GM18907 (cell line): ENCODE measurements around the gene SSR2.

Experiments used
- ATAC-seq: cut with Tn5 transposase; IDR thresholded peaks from one replicate; pipeline ENCODE4 v1.9.1; 2021; ENCODE audit warnings: mild to moderate bottlenecking, moderate library complexity; ENCODE audit not compliant: unreplicated experiment

The SSR2 gene

DNA sequence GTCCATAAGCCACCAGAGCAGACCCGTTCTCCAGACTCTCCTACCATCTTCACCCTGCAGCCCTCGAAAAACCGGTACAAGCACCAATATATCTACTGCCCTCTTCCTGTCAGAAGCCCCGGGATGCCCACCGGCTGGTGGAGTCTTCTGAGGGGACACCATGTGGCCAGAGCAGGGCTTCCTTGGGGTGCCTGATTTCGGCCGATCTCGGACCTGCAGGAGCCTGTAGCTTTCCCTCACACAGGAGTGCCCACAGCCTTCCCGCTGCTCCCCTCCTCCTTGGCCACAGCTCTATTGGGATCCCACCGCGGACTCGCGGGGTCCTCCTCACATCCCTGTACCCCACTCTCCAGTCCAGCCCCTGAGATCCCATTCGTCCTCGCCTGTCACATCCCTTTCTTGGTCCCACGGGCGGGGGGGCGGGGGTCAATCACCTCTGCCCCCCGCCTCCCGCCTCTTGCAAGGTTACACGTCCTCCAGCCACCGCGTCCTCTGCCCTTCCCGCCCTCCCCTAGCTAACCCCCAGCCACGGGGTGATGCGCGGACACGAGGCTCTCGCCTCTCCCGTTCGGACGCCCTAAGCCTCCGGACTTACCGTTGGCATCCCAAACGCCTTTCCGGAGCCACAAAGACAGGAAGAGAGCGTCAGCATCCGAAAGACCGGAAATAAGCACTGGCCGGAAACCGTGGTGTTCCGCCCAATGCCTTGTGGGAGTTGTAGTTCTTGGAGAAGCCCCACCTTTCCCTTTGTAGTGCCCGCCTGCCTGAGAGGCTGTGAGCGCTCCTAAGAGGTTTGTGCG lies at the start of gene SSR2:
SSR2 (minus strand) TSS at position 659 of the 800 bp plus-strand sequence. CDS start 784 bp downstream, outside the sequence.
- ATAC-seq, result peak; percentile 95

DNA sequence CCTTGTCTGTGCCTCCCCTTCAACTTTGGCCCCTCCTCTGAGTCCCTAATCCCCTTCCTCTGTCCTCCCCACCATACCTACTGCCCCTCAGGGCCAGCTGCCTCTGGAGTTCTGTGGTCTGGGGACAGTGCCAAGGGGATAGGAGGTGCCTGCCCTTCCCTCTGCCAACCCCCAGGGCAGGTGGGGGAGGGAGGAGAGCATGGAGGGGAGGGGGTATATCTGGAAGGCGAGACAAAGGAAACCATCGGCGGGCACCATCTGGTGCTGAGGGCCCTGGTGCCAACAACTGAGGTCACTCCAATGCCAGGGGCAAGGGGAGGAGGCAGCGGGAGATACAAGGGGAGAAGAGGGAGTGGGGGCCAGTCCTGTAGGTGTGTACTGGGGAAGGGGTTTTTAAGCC lies 49.8 kb upstream of the SSR2 start:
- no peak for ATAC-seq

DNA sequence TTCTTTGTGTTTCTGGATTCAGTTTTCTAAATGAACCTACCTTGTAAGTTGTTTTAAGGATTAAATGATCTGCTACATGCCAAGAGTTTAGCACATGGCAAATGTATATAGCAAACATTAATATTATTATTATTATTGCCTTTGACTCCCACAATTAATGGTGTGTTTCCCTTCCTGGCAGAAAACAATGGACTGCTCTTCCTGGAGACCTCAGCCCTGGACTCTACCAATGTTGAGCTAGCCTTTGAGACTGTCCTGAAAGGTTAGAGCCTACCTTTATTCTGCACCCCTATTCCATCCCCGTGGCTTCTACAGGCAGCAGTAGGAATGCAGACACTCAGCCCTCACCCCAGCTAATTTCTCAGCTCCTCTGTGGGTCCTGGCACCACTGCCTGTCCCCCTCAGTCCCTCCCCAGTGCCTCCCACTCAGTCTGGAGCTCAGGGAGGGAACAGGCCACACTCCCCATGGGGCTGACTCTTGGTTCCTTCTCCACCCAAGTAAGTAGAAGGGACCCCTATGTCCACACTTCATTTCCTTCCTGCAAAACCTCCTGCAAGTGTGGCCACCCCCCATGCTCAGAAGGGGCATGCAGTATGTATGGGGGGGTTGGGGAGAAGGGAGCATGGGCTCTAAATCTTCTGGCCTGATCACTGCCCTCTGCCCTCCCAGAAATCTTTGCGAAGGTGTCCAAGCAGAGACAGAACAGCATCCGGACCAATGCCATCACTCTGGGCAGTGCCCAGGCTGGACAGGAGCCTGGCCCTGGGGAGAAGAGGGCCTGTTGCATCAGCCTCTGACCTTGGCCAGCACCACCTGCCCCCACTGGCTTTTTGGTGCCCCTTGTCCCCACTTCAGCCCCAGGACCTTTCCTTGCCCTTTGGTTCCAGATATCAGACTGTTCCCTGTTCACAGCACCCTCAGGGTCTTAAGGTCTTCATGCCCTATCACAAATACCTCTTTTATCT lies 49.0 kb upstream of the SSR2 start:
- ATAC-seq, result no peak

DNA sequence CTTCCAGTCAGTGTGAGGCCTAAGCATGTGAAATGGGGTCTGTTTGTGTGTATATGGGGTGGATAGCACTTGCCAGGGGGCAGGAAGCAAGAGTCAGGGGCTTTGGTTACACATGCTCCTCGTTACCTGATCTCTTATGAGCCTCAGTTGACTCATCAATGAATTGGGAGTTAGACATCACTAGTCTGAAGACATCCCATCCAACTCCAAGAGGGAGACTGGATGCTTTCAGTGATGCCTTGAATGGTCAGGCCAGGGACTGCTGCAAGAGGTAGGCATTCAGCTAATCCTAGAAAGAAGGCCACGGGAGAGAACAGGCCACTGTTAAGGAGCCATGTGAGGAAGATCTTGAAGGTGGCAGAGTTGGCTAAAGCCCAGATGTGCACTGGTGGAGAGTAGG lies 46.5 kb upstream of the SSR2 start:
- no peak for ATAC-seq

DNA sequence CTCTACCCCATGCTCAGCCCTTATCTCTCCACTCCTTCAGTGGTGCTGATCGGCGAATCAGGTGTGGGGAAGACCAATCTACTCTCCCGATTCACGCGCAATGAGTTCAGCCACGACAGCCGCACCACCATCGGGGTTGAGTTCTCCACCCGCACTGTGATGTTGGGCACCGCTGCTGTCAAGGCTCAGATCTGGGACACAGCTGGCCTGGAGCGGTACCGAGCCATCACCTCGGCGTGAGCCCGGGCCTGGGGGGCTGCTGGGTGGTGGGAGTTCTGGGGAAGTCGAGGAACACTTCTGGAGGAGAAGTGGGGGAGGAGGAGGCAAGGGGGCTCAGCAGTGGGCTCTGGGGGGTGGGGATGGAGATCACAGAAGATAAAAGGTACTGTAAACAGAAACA lies 45.1 kb upstream of the SSR2 start:
- ATAC-seq, result no peak

DNA sequence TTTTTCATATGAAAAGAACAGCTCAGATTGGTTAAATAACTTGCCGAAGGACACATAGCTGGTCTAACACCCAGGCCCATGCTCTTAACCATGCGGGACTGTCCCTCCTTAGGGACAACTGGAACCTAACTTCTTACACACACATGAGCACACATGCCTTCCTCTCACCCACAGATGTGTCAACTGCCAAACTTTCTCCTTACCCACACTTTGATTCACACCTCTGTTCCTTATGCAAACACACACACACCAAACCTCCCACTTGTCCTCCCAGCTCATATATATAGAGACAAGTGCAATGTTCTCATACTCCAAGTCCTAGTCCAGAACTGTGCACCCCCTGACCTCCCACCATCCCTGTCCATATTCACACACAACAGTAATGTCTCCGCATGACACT lies 44.5 kb upstream of the SSR2 start:
- no peak for ATAC-seq

DNA sequence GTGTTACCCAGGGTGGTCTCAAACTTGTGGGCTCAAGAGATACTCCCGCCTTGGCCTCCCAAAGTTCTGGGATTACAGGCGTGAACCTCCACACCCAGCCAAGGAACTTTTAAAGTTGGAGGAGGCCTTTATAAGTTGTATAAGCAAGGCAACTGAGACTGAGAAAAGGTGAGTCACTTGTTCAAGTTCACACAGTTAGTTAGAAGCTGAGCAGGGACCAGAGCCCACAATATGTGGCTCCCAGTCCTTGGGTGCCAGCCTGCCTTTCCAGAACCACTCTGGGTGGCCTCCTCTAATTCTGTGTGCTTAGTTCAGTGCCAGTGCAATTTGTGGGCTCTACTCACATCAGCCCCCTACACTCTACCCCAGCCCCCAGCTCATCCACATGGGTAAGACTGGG lies 43.9 kb upstream of the SSR2 start:
- ATAC-seq, result no peak

DNA sequence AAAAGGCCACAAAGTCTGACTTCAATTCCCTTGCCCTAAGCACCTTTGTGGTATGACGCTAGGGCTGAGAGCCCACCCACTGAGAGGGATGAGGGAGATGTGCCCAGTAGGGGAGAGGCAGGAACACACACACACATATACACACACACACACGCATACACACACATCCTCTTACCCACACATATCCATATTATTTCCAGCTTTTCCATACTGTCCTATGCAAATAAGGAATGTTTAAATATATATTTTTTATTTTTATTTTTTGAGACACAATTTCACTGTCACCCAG lies 43.2 kb upstream of the SSR2 start:
- ATAC-seq, result no peak

DNA sequence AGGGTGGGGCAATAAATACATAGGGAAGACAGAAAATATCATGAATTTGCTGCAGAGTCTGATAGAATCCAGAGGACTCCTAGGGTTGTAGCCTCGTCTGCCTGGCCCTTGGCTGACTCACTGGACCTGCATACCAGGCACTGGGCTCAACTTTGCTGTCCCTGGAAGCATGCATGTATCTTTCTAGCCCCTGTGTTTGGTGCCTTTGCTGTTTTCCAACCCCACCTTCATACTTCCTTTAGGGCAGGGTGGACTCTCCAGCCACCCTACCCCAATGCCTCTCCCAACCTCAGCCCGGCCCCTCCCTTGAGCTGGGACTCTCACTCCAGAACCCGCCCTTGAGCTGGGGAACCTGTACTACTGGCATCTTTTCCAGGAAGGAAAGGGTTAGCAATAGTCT lies 41.4 kb upstream of the SSR2 start:
- no peak for ATAC-seq

DNA sequence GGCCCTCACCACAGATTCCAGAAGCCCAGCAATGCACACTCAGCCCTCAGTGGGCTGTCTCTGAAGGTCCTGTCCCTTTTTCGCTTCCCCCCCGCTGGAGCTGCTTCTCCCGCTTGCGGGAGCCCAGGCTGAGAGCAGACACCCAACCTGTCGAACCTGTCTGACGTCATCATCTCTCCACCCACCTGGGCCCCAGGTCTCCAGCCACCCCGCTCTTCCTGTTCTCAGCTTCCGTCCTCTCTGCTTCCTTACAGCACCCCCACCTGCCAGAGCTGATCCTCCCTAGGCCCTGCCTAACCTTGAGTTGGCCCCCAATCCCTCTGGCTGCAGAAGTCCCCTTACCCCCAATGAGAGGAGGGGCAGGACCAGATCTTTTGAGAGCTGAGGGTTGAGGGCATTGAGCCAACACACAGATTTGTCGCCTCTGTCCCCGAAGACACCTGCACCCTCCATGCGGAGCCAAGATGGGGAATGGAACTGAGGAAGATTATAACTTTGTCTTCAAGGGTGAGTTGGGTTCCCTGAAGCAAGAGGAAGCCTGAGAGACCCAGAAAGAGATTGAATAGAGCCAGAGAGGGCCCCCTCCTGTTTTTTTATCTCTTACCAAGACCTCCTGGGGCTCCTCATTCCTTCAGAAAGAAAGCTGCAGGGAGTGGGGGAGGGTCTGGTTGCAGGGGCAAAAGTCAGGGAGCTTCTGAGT lies 40.3 kb upstream of the SSR2 start, which contains the start of gene RAB25:
RAB25 (plus strand) TSS at position 224 of the 700 bp plus-strand sequence; CDS start at position 465, 241 bp downstream.
- no peak for ATAC-seq

DNA sequence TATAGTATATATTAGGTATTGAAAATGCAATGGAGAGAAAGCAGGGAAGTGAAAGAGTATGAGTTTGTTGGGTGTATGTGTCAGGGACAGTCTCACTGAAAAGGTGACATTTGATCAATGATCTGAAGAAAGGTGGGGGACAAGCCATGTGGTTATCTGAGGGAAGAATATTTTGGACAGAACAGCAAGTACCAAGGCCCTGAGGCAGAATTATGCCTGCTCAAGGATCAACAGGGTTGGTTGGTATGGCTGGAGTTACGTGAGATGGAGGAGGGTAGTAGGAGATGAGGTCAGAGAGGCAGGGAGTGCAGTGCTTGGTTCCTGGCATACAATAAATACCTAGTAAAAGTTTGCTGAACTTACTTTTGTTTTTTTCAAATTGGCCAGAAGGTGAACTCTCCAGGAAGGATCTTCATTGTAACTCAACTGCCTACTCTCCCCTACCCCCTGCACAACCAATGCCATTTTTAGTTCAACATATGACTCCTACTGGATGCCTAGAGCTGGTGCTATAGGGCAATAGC lies 35.6 kb upstream of the SSR2 start:
- ATAC-seq, result no peak

DNA sequence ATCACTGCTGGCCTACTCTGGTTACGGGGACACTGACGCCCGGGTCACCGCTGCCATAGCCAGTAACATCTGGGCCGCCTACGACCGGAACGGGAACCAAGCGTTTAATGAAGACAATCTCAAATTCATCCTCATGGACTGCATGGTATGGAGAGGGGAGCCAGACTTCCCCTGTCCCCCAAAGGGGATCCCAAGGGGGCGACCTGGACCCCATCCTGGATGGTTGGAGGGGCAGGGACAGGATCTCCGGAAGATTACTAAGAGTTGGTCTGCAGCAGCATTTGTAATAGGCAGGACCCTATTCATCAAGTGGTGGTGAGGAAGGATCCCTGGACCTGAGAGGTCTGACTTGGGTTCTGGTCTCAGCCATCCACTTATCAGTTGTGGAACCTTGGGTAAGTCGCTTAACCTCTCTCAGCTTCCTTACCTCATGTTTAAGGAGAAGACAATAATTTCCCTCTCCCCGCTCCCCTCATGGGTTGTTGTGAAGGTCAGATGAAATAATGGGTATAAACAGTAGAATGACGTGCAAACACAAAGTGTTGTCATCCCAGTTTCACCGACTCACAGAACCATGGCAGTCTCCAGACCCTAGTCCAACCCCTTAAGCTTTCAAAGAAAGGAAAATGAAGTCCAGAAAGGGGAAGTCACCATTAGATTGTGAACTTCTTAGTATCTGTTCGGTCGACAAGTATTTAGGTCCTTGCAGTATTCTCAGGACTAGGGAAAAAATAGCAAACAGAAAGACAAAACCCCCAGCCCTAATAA lies 34.7 kb upstream of the SSR2 start:
- no peak for ATAC-seq

DNA sequence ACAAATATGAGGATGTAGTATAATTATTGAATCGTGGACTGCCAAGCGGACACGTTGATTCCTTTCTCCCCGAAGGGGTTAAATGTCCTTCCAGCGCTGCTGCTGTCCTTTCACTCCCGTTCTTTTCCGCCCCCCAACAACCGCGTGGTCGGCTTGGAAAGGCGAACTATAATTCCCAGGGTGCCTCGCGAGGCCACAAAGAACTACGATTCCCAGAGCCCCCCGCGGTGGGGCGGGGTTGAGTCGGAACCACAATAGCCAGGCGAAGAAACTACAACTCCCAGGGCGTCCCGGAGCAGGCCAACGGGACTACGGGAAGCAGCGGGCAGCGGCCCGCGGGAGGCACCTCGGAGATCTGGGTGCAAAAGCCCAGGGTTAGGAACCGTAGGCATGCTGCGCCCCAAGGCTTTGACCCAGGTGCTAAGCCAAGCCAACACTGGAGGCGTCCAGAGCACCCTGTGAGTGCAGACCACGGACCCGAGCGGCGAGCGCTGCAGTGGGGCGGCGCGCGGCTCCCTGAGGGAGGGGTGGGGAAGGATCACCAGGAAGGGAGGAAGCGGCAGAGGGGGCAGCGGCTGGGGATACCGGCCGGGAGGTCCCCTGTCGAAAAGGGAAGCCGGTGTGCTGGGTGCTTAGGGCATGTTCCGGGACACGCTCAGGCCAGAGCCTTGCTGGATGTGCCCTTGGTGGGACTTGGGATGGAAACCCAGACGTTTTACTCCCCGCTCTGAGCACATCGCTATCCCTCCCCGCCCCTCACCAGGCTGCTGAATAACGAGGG lies 33.9 kb upstream of the SSR2 start, which contains the start of gene LAMTOR2:
LAMTOR2 (plus strand) TSS at position 283 of the 781 bp plus-strand sequence; CDS start at position 391, 108 bp downstream.
- ATAC-seq, result peak; percentile 79

DNA sequence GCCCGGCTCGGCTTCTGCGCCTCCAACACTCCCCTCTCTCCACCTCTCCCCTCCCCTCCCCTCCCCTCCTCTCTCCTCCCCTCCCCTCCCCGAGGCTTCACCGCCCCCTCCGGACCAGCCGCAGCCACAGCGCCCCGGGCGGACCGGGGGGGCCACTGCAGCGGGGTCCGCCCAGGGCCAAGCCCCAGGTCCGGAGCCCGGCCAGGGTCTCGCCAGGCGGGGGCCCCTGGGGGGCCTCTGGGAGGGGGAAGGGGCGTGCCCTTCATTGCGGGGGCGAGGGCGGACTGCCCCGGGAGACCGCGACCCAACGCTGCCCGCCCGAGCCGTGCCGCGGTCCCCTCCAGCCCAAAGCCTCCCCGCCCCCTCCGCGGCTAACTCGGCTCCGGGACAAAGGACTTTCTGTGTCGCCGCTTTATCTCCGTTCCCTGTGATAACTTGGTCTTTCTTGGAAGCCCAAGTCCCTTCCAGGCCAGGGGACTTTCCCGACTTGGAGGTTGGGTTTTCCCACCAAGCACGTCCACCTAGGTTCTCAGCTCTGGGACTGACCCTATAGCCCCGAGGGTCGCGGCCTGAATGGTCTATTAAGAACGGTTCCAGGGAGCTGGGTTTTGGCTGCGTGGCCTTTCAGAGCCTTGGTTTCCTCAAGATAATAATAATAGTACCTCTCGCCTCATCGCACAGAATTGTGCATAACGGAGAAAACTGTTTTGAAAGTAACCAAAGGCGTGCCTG lies 33.2 kb upstream of the SSR2 start, which contains the start of gene UBQLN4:
UBQLN4 (minus strand) TSS at position 31 of the 732 bp plus-strand sequence. CDS start 97 bp downstream, outside the sequence.
- peak; percentile 43 for ATAC-seq

DNA sequence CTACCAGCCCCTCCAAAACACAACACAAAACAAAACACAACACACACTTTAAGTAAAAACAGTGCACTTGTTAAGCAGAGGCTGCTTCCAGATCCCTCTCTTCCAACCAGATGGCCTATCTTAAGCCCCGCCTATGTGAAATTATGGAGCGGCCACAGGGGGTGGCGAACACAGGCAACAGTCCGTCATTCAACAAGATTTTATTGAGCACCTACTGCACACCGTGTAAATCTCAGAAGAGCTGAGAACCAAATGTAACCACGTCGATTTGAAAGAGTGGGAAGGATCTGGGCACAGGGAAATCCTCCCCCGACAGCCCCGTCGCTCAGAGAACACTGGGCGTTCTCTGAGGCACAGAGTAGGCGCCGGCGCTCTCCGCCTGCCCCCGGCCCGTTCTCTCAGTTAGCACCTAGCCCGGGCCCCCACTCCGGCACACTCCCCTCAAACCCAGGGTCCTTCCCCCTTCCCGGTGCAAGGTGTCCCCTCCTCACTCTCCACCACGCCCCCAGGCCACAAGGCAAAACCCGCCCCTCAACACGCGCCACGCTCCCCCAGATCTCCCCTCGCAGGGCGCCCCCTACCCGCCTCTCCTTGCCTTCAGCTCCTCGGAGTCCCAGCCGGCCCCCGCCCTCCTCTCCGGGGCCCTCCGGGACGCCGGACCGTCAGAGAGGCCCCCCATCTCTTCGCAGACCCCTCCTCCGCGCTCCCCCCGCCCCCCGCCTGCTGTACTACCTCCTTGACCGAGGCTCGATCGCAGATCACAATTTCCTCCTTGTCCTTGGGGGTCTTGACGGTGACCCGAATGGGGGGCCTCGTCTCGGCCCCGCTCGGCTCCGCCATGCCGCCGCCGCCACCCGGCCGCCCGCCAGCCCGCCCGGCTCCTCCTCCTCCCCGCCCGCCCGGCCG lies 32.4 kb upstream of the SSR2 start:
- no peak for ATAC-seq

DNA sequence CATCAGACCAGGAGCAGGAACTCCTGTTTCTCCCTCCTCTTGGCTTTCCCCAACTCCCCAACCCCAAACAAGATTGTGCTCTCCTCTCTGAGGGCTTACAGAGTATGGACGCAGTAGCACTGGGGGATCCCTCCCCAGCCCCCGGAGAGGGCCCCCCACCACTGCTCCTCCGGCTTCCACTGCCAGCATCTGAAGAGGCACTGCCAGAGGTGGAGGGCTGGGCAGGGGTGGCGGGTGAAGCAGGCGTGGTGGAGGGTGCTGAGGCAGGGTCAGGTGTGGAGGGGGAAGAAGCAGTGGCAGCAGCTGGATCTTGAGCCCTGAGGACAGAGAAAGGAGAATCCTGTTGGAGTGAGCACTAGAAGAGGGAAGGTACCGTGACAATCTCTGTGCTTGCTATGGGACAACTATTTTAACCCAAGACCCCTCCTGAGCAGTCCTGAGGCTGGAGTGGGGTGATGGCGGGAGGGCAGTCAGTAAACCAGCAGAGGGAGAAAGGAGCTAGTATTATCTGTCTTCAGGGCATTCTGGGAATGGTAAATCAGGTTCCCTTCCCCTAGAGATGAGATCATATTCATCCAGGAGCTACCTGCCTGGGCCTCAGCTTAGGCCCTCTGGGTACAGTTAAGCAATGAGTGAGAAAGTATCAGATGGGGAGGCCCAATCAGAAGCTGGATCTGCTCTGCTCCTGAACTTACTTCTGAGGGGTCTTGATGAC lies 30.4 kb upstream of the SSR2 start:
- ATAC-seq, result no peak

DNA sequence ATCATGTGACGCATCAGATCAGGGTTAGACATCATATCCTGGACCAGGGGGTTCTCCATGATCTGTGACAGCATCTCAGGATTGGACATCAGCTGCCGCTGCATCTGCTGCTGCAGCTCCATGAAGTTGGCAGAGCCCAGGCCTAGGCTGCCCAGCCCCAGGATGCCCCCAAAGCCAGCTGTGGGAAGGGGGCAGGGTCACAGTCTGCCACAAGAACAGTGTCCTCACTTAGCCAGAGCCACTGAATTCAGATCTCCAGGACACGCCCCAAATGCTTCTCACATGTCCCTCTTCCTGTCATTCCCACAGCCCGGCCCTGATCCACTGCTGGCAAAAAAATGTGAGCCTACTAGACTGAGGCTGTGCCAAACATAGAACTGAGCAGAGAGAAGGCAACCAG lies 29.6 kb upstream of the SSR2 start:
- ATAC-seq, result no peak
